ENCODE results near the gene RAB3GAP1. TPM values are rescaled to one million over a fixed set of nuclear protein-coding genes. Genes with fewer than 3 reads are reported as not detected.

The RAB3GAP1 gene
- polyA plus RNA-seq, 4 donors: 15.1 to 42.9 (median 17.0) TPM

- Histone ChIP-seq H3K4me3 (ENCODE audit: low read depth in 1 of 3, low read length in 3 of 3) (no peak overlapping the region), H3K9me3 (ENCODE audit: control insufficient read depth in 2 of 2, insufficient read depth in 1 of 2, low read depth in 1 of 2, low read length in 1 of 2) (no peaks in the 10 kb centered on the region), H3K36me3 (ENCODE audit: control insufficient read depth in 3 of 3, insufficient read depth in 2 of 3, low read depth in 1 of 3, low read length in 3 of 3) (peaks cover 0 to 25% (median 15%) of the 10 kb centered on the region in 3 donors), H3K27me3 (ENCODE audit: control insufficient read depth in 3 of 3, insufficient read depth in 3 of 3, low read length in 3 of 3) (no peaks in the 10 kb centered on the region), H3K4me1 (ENCODE audit: control insufficient read depth in 3 of 3, insufficient read depth in 2 of 3, low read depth in 1 of 3, low read length in 2 of 3) (no peaks in the 10 kb centered on the region), H3K27ac (ENCODE audit: low read depth in 1 of 3, low read length in 2 of 3) (no peak overlapping the region)
- FAIRE-seq: no peak
- DNase-seq: no peak
- WGBS, 3 donors: 95 to 97% (median 97%) methylated on average over 5 of the region's 5 CpGs
These were observed 111.8 kb downstream of the RAB3GAP1 start for GRCh38 chr2:135163901-135164300.

GRCh38 chr2:135164431-135164830, 112.3 kb downstream of the RAB3GAP1 start:
- Histone ChIP-seq H3K9me3 (ENCODE audit: control insufficient read depth in 2 of 2, insufficient read depth in 1 of 2, low read depth in 1 of 2, low read length in 1 of 2) (no peaks in the 10 kb centered on the region), H3K4me1 (ENCODE audit: control insufficient read depth in 3 of 3, insufficient read depth in 2 of 3, low read depth in 1 of 3, low read length in 2 of 3) (no peaks in the 10 kb centered on the region), H3K27me3 (ENCODE audit: control insufficient read depth in 3 of 3, insufficient read depth in 3 of 3, low read length in 3 of 3) (no peaks in the 10 kb centered on the region), H3K27ac (ENCODE audit: low read depth in 1 of 3, low read length in 2 of 3) (no peak overlapping the region), H3K36me3 (ENCODE audit: control insufficient read depth in 3 of 3, insufficient read depth in 2 of 3, low read depth in 1 of 3, low read length in 3 of 3) (peaks cover 0 to 28% (median 16%) of the 10 kb centered on the region in 3 donors), H3K4me3 (ENCODE audit: low read depth in 1 of 3, low read length in 3 of 3) (no peak overlapping the region)
- FAIRE-seq (no peak), DNase-seq (no peak)
- 89 to 99% (median 90%) methylated on average over 3 of the region's 3 CpGs for WGBS, 3 donors

GRCh38 chr2:135167273-135167672, 115.2 kb downstream of the RAB3GAP1 start:
- FAIRE-seq (no peak), DNase-seq (no peak)
- WGBS, 3 donors: 97 to 98% (median 97%) methylated on average over 1 of the region's 1 CpG
- no peaks in the 10 kb centered on the region for H3K9me3 ChIP-seq (ENCODE audit: control insufficient read depth in 2 of 2, insufficient read depth in 1 of 2, low read depth in 1 of 2, low read length in 1 of 2)
- H3K27me3 ChIP-seq (ENCODE audit: control insufficient read depth in 3 of 3, insufficient read depth in 3 of 3, low read length in 3 of 3): no peaks in the 10 kb centered on the region
- no peak overlapping the region for H3K4me3 ChIP-seq (ENCODE audit: low read depth in 1 of 3, low read length in 3 of 3)
- H3K36me3 ChIP-seq (ENCODE audit: control insufficient read depth in 3 of 3, insufficient read depth in 2 of 3, low read depth in 1 of 3, low read length in 3 of 3): peaks cover 5 to 42% (median 21%) of the 10 kb centered on the region in 3 donors
- no peak overlapping the region for H3K27ac ChIP-seq (ENCODE audit: low read depth in 1 of 3, low read length in 2 of 3)
- no peaks in the 10 kb centered on the region for H3K4me1 ChIP-seq (ENCODE audit: control insufficient read depth in 3 of 3, insufficient read depth in 2 of 3, low read depth in 1 of 3, low read length in 2 of 3)

GRCh38 chr2:135168204-135168856, 116.2 kb downstream of the RAB3GAP1 start:
- Histone ChIP-seq H3K4me1 (ENCODE audit: control insufficient read depth in 3 of 3, insufficient read depth in 2 of 3, low read depth in 1 of 3, low read length in 2 of 3) (no peaks in the 10 kb centered on the region), H3K36me3 (ENCODE audit: control insufficient read depth in 3 of 3, insufficient read depth in 2 of 3, low read depth in 1 of 3, low read length in 3 of 3) (peaks cover 5 to 48% (median 21%) of the 10 kb centered on the region in 3 donors), H3K27ac (ENCODE audit: low read depth in 1 of 3, low read length in 2 of 3) (peak overlapping the region in 1 of 3 donors; percentile 62), H3K4me3 (ENCODE audit: low read depth in 1 of 3, low read length in 3 of 3) (no peak overlapping the region), H3K9me3 (ENCODE audit: control insufficient read depth in 2 of 2, insufficient read depth in 1 of 2, low read depth in 1 of 2, low read length in 1 of 2) (no peaks in the 10 kb centered on the region), H3K27me3 (ENCODE audit: control insufficient read depth in 3 of 3, insufficient read depth in 3 of 3, low read length in 3 of 3) (no peaks in the 10 kb centered on the region)
- FAIRE-seq (no peak), DNase-seq (peak; percentile 12 to 85)
- 41 to 79% (median 54%) methylated on average over 11 of the region's 11 CpGs for WGBS, 3 donors

DNA sequence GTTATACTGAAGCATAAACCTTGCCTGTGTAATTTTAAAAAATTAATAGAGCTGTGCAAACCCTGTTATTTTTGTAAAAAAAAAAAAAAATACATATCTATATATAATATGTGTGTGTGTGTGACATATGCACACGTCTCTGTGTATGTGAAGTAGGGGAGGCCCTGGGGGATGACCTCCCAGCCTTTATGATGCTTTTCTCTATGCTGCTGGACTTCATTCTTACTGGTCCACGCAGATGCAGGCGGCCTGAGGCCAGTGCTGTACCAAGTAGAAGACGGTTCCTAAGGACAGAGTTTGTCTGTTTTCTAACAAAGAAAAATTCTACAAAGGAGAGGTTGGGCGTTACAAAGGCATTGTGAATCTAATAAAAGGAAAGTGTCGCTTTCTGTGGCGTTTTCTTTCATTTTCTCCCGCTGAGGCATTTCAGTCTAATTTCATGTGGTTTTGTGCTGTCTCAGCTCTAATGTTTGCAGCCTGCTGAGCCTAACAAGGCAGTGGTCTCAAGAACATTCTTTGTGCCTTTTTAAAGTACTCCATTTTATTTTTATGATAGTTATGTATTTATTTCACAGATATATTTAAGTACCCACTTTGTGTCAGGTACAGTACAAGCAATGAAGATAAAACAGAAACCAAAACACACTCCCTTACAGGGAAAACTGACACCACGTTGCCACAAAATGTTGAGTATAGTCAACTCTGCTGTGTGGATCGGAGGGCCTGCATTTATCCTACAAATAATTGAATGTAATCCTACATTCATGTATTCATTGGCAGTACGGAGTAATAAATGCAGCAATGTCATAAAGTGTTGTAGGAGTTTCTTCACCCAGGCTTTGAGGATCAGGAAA, 118.0 kb downstream of the RAB3GAP1 start:
- H3K27ac ChIP-seq (ENCODE audit: low read depth in 1 of 3, low read length in 2 of 3): peak overlapping the region in 1 of 3 donors; percentile 32
- H3K27me3 ChIP-seq (ENCODE audit: control insufficient read depth in 3 of 3, insufficient read depth in 3 of 3, low read length in 3 of 3): no peaks in the 10 kb centered on the region
- FAIRE-seq (no peak), DNase-seq (no peak)
- no peaks in the 10 kb centered on the region for H3K9me3 ChIP-seq (ENCODE audit: control insufficient read depth in 2 of 2, insufficient read depth in 1 of 2, low read depth in 1 of 2, low read length in 1 of 2)
- H3K4me1 ChIP-seq (ENCODE audit: control insufficient read depth in 3 of 3, insufficient read depth in 2 of 3, low read depth in 1 of 3, low read length in 2 of 3): no peaks in the 10 kb centered on the region
- H3K36me3 ChIP-seq (ENCODE audit: control insufficient read depth in 3 of 3, insufficient read depth in 2 of 3, low read depth in 1 of 3, low read length in 3 of 3): peaks cover 5 to 53% (median 20%) of the 10 kb centered on the region in 3 donors
- WGBS, 3 donors: 76 to 87% (median 87%) methylated on average over 11 of the region's 11 CpGs
- H3K4me3 ChIP-seq (ENCODE audit: low read depth in 1 of 3, low read length in 3 of 3): no peak overlapping the region

- FAIRE-seq: no peak
- H3K27me3 ChIP-seq (ENCODE audit: control insufficient read depth in 3 of 3, insufficient read depth in 3 of 3, low read length in 3 of 3): no peaks in the 10 kb centered on the region
- peaks cover 0 to 11% of the 10 kb centered on the region in 2 donors for H3K9me3 ChIP-seq (ENCODE audit: control insufficient read depth in 2 of 2, insufficient read depth in 1 of 2, low read depth in 1 of 2, low read length in 1 of 2)
- H3K36me3 ChIP-seq (ENCODE audit: control insufficient read depth in 3 of 3, insufficient read depth in 2 of 3, low read depth in 1 of 3, low read length in 3 of 3): peaks cover 5 to 45% (median 13%) of the 10 kb centered on the region in 3 donors
- no peak overlapping the region for H3K4me3 ChIP-seq (ENCODE audit: low read depth in 1 of 3, low read length in 3 of 3)
- no peak overlapping the region for H3K27ac ChIP-seq (ENCODE audit: low read depth in 1 of 3, low read length in 2 of 3)
- WGBS, 3 donors: 91 to 92% (median 91%) methylated on average over 8 to 9 of the region's 9 CpGs
- DNase-seq: no peak
- H3K4me1 ChIP-seq (ENCODE audit: control insufficient read depth in 3 of 3, insufficient read depth in 2 of 3, low read depth in 1 of 3, low read length in 2 of 3): no peaks in the 10 kb centered on the region
These were observed 122.1 kb downstream of the RAB3GAP1 start for GRCh38 chr2:135174049-135174809.

GRCh38 chr2:135174810-135175093, 122.7 kb downstream of the RAB3GAP1 start:
- DNase-seq: no peak
- no peaks in the 10 kb centered on the region for H3K27me3 ChIP-seq (ENCODE audit: control insufficient read depth in 3 of 3, insufficient read depth in 3 of 3, low read length in 3 of 3)
- H3K36me3 ChIP-seq (ENCODE audit: control insufficient read depth in 3 of 3, insufficient read depth in 2 of 3, low read depth in 1 of 3, low read length in 3 of 3): peaks cover 4 to 42% (median 11%) of the 10 kb centered on the region in 3 donors
- H3K4me1 ChIP-seq (ENCODE audit: control insufficient read depth in 3 of 3, insufficient read depth in 2 of 3, low read depth in 1 of 3, low read length in 2 of 3): no peaks in the 10 kb centered on the region
- peaks cover 0 to 11% of the 10 kb centered on the region in 2 donors for H3K9me3 ChIP-seq (ENCODE audit: control insufficient read depth in 2 of 2, insufficient read depth in 1 of 2, low read depth in 1 of 2, low read length in 1 of 2)
- WGBS, 3 donors: 92 to 99% (median 98%) methylated on average over 6 of the region's 6 CpGs
- no peak for FAIRE-seq
- no peak overlapping the region for H3K27ac ChIP-seq (ENCODE audit: low read depth in 1 of 3, low read length in 2 of 3)
- H3K4me3 ChIP-seq (ENCODE audit: low read depth in 1 of 3, low read length in 3 of 3): no peak overlapping the region

GRCh38 chr2:135175177-135175576, 123.1 kb downstream of the RAB3GAP1 start:
- Histone ChIP-seq H3K9me3 (ENCODE audit: control insufficient read depth in 2 of 2, insufficient read depth in 1 of 2, low read depth in 1 of 2, low read length in 1 of 2) (peaks cover 0 to 11% of the 10 kb centered on the region in 2 donors), H3K27ac (ENCODE audit: low read depth in 1 of 3, low read length in 2 of 3) (no peak overlapping the region), H3K4me1 (ENCODE audit: control insufficient read depth in 3 of 3, insufficient read depth in 2 of 3, low read depth in 1 of 3, low read length in 2 of 3) (no peaks in the 10 kb centered on the region), H3K4me3 (ENCODE audit: low read depth in 1 of 3, low read length in 3 of 3) (no peak overlapping the region), H3K36me3 (ENCODE audit: control insufficient read depth in 3 of 3, insufficient read depth in 2 of 3, low read depth in 1 of 3, low read length in 3 of 3) (peaks cover under 1 to 39% (median 11%) of the 10 kb centered on the region in 3 donors), H3K27me3 (ENCODE audit: control insufficient read depth in 3 of 3, insufficient read depth in 3 of 3, low read length in 3 of 3) (no peaks in the 10 kb centered on the region)
- WGBS, 3 donors: 26 to 85% (median 35%) methylated on average over 3 of the region's 3 CpGs
- FAIRE-seq (no peak), DNase-seq (no peak)
